NT2/D1 (cell line): ENCODE results near the gene FREY1.

Experiments
- SUZ12 ChIP-seq: IDR thresholded peaks from 2 replicates; pipeline ENCODE4 v1.6.1; 2011; ENCODE audit not compliant: insufficient read length, insufficient read depth; ENCODE audit errors: extremely low read depth
- YY1 ChIP-seq: IDR thresholded peaks from 2 replicates; pipeline ENCODE4 v1.6.1; 2011; ENCODE audit not compliant: insufficient read length, insufficient read depth
- ZNF274 ChIP-seq: IDR thresholded peaks from 2 replicates; pipeline ENCODE4 v1.6.1; 2011; ENCODE audit warnings: mild to moderate bottlenecking, low read depth, low read length

GRCh38 chr11:45896422-45896984 is 10.6 kb downstream of the FREY1 start:
- TF ChIP-seq SUZ12 (no peak), ZNF274 (no peak), YY1 (no peak)
